Retinal pigment epithelial cell (primary cell): Measurements from ENCODE around the gene OPCML.

Source experiments
- DNase-seq: peaks from one replicate; pipeline ENCODE4 v3.0.0-alpha.2; 2010; ENCODE audit warnings: low read depth
- H3K4me3 ChIP-seq: 2 replicates; pipeline ENCODE4 v1.5.1; 2011; ENCODE audit warnings: mild to moderate bottlenecking, low read length, control low read depth, moderate library complexity
- CTCF ChIP-seq: conservative IDR thresholded peaks from 2 replicates; pipeline ENCODE4 v1.5.1; 2011; ENCODE audit warnings: low read depth, low read length, control low read depth, inconsistent platforms

Gene OPCML

GRCh38 chr11:132549001-132549400 is 983.3 kb downstream of the OPCML start:
- DNase-seq, result no peak
- no peak for TF ChIP-seq CTCF
- H3K4me3 ChIP-seq, result no peak overlapping the region

- DNase-seq, result no peak
- no peak for TF ChIP-seq CTCF
- H3K4me3 ChIP-seq, result no peak overlapping the region
Observed at GRCh38 chr11:132544007-132544406, 988.3 kb downstream of the OPCML start.

- H3K4me3 ChIP-seq, result no peak overlapping the region
Observed at GRCh38 chr11:132541794-132542193, 990.5 kb downstream of the OPCML start.

GRCh38 chr11:132540581-132540980 is 991.7 kb downstream of the OPCML start:
- H3K4me3 ChIP-seq, result no peak overlapping the region
- no peak for TF ChIP-seq CTCF
- no peak for DNase-seq

More at GRCh38 chr11:132541794-132542193, 990.5 kb downstream of the OPCML start:
- no peak for DNase-seq
- no peak for TF ChIP-seq CTCF

- no peak for TF ChIP-seq CTCF
- H3K4me3 ChIP-seq, result no peak overlapping the region
- no peak for DNase-seq
Observed at GRCh38 chr11:132539590-132540368, 992.5 kb downstream of the OPCML start.

- no peak overlapping the region for H3K4me3 ChIP-seq
- DNase-seq, result no peak
- no peak for TF ChIP-seq CTCF
Observed at GRCh38 chr11:132538642-132539041, 993.7 kb downstream of the OPCML start.

GRCh38 chr11:132535830-132536229 is 996.5 kb downstream of the OPCML start:
- TF ChIP-seq CTCF, result no peak
- DNase-seq, result no peak
- no peak overlapping the region for H3K4me3 ChIP-seq
